Activated CD4-positive, alpha-beta T cell treated with anti-CD3 and anti-CD28 coated beads, Interleukin-2, Interleukin-4, amounts not matched to agents 100 ng/mL and 50 ng/mL, durations not matched to agents 16 hours and 8 hours (primary cell): ENCODE measurements around the gene RASSF8.

Experiments
- DNase-seq: peaks from one replicate; pipeline ENCODE4 v3.0.0-alpha.2; 2020; ENCODE audit warnings: low spot score

The RASSF8 gene, protein sequence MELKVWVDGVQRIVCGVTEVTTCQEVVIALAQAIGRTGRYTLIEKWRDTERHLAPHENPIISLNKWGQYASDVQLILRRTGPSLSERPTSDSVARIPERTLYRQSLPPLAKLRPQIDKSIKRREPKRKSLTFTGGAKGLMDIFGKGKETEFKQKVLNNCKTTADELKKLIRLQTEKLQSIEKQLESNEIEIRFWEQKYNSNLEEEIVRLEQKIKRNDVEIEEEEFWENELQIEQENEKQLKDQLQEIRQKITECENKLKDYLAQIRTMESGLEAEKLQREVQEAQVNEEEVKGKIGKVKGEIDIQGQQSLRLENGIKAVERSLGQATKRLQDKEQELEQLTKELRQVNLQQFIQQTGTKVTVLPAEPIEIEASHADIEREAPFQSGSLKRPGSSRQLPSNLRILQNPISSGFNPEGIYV

GRCh38 chr12:25958428-25959070 is at the start of gene RASSF8:
RASSF8 (plus strand) TSS chr12:25958682; CDS start chr12:26055344, 96,662 bp downstream.
- DNase-seq = no peak

DNA sequence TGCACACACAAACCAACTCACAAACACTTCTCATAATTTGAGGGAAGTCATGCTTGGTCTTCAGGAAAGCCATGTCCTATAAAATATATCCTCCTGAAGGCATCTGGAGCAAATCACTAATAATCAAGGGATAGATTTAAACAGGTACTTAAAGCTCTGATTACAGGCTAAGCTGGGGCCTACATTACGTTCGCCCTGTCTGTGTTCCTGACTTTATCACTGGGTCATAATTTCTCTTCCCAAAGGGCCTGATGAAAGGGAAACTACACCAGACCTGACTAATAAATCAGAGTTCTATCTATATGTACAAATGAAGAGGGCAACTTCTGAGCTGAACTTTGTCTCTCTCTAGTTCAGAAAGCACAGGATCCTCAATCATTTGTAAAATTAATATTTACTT is 43.9 kb upstream of the RASSF8 start:
- no peak for DNase-seq

GRCh38 chr12:25924491-25925001 is 33.9 kb upstream of the RASSF8 start:
- DNase-seq = no peak

- no peak for DNase-seq
Observed at GRCh38 chr12:25925064-25925463, 33.4 kb upstream of the RASSF8 start.

GRCh38 chr12:25926536-25926935 is 31.9 kb upstream of the RASSF8 start:
- DNase-seq = no peak

GRCh38 chr12:25929142-25929541 is 29.3 kb upstream of the RASSF8 start:
- no peak for DNase-seq

GRCh38 chr12:25932971-25933370 is 25.5 kb upstream of the RASSF8 start:
- DNase-seq = no peak

- no peak for DNase-seq
Observed at GRCh38 chr12:25934456-25934855, 24.0 kb upstream of the RASSF8 start.

DNA sequence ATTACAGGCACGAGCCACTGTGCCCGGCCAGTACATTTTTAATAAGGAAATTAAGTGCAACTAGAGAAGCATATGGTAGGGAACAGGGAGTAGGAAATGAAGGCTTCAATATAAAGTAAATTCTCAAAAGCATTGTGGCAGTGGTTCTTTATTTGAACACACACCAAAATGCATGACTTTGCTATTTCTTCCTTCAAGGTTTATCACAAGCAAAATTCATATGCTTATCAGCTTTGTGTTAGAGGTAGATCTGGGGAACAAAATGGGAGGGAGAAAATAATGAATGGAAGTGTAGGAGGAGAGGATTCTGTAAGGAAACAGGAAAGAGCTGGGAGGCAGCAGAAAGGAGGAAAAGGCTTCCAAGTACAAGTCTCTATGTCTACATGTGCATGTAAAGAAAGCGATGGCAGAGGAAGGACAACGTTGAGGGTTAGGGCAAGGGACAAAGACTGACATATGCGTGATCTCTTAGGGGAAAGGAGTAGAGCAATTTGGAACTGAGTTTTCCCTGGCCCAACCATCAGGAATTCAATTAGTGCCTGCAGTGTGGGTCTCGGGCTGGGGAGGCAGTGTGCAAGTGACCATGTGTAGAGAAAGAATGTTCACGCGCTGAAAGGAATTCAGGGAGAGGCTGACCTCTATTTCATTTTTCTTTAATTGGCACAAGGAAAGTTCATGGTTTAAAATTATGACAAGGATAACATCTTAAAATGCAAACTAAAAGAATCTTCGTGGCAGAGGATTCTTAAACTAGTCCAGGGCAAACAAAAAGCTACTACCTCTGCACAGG is 22.9 kb upstream of the RASSF8 start:
- DNase-seq = no peak

GRCh38 chr12:25937096-25937495 is 21.4 kb upstream of the RASSF8 start:
- no peak for DNase-seq

- no peak for DNase-seq
Observed at GRCh38 chr12:25938581-25938980, 19.9 kb upstream of the RASSF8 start.

DNA sequence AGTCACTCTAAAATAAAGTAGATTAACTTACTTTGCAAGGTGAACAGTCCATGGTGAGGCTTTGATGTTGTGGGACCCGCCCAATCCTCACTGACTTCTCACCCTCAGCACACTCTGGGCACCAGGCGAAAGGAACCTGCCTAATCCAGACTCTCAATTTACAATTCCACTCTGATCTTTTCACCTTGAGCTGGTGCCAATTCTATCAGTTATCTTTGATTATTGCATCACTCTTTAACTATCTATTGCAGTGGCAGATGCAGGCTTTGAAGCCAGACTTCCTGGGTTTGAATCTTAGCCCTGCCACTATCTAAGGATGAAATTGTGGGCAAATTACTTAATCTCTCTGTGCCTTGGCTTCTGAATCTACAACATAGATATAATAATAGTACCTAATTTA is 18.9 kb upstream of the RASSF8 start:
- DNase-seq = no peak

- DNase-seq = no peak
Observed at GRCh38 chr12:25940886-25941285, 17.6 kb upstream of the RASSF8 start.

DNA sequence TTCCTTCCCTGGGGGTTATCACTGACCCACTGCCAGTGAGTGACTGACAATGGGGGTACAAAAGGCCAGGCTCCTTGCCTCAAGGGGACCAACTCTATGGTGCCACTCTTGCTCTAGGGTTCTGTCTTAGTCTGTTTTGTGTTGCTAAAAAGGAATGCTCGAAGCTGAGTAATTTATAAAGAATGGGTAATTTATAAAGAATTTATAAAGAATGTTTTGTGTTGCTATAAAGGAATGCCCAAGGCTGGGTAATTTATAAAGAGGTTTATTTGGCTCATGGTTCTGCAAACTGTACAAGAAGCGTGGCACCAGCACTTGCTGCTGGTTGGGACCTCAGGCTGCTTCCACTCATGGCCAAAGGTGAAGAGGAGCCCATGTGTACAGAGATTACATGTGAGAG is 15.8 kb upstream of the RASSF8 start:
- no peak for DNase-seq

DNA sequence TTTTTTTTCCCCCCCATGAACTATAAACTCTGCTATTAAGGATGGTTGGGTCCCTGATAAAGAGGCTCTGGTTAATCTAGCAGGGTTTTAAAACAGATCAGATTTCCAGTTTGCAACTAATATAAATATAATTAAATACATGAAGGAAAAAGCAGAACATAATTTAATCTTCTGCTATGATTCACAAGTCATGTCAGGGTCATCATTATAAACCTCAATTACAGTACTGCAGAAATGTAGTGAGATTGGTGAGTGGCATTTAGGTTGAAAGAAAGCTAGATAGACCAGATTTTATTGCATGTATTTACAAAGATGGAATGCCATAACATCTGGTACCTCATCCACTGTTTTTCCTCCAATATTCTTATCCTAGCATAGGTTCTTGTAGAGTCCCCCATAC is 14.5 kb upstream of the RASSF8 start:
- no peak for DNase-seq

DNA sequence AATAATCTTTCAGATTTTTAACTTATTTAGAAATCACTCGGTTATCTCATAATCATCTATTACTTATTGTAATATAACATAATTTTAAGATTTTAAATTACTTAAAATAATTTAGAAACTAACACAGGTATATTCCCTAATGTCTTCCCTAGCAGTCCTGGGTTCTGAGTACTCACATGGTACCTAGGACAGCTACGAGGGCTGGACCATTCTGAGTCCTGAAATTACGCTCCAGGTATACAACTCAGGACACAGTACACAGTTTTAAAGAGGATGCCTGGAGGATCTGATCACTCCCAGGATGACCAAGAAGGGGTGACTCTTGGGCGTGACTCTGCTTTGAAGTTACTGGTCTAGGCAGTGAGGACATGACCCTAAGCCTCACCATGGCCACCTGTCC is 9.1 kb upstream of the RASSF8 start:
- DNase-seq = no peak

DNA sequence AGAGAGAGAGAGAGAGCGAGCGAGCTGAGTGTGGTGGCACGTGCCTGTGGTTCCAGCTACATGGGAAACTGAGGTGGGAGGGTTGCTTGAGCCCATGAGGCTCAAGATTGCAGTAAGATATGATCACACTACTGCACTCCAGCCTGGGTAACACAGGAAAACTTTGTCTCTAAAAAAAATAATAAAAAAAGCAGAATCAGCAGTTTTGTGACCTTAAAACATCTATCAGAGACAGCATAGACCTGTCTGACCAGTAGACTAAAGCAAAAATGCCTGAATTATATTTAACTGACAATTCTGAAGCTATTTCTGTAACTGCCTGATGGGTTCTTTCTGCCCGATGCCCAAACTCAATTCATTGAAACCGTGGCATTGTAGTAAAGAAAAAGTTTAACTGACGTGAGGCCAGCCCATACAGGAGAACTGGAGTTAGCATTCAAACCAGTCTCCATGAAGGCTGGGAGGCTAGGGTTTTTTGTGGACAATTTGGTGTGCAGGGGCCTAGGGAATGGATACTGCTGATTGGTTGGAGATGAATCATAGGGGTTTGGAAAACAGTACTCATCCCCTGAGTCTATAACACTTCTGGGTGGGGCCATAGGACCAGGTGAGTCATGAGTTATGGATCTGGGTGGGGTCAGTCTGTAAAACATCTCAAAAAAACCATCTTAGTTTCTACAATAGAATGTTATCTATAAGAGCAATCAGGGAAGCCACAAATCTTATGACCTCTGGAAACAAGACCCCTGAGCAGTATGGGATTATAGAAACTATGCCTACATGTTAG is 8.0 kb upstream of the RASSF8 start:
- no peak for DNase-seq

- DNase-seq = no peak
Observed at GRCh38 chr12:25957793-25958427, 572 bp upstream of the RASSF8 start.

- DNase-seq = no peak
Observed at GRCh38 chr12:25959071-25959961, 834 bp downstream of the RASSF8 start.

DNA sequence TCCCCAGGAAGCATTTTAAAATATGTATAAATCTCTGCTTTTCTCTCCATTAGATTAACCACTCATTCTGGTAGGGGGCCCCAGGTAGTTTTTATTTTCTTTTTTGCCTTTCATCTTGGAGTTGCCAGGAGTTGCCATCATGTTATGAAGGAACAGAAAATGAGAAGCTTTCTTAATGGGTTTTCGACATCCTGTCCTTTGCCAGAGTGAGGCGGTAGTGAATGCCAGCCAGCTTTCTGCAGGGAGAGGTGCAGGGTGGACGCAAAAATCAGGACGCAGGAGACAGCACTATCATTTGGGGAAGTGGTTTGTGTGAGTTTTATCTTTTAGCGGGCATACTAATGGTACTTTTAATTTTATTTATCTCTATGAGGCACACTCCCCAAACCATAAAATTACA is 1.7 kb downstream of the RASSF8 start:
- DNase-seq = no peak
